GM21737 (cell line): ENCODE measurements around the gene NUDT14.

Source experiments
- ATAC-seq: cut with Tn5 transposase; IDR thresholded peaks from one replicate; pipeline ENCODE4 v1.9.1; 2021; ENCODE audit warnings: mild to moderate bottlenecking, moderate library complexity; ENCODE audit not compliant: unreplicated experiment

NUDT14 gene

DNA sequence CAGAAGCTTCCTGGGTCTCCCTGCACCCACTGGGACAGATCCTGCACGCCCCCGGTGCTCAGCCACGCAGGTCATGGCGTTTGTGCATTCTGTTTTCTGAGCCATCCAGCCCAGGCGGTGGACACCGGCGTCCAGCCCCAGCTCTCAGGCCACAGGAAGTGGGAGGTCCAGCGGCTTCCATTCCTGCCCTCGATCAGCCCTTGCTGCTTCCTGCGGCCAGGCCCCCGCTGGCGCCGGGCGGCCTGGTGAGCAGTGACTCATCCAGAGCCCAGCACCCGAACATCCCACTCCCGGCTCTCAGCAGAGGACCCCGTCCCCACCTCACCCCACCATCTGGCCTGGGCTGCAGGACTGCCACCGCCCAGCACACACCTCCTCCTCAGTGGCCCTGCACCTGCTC, 18.0 kb upstream of the NUDT14 start:
- no peak for ATAC-seq

DNA sequence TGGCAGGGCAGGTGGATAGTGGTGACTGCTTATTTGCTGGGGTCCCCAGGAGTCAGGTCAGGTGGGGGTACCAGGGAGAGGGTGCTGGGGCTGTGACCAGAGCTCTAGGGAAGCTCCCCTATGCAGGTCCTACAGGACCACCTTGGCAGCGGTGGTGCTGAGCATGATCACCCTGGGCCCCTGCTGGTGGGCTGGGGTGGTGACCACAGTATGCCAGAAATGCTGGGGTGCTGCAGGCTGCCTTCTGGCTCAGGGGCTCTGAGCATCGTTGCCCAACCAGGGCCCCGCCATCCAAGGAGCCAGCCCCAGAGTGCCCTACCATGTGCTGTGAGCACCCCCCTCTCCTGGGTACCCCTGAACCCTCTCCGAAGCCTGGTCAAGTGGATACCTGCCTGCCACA, 17.5 kb upstream of the NUDT14 start:
- ATAC-seq = no peak

DNA sequence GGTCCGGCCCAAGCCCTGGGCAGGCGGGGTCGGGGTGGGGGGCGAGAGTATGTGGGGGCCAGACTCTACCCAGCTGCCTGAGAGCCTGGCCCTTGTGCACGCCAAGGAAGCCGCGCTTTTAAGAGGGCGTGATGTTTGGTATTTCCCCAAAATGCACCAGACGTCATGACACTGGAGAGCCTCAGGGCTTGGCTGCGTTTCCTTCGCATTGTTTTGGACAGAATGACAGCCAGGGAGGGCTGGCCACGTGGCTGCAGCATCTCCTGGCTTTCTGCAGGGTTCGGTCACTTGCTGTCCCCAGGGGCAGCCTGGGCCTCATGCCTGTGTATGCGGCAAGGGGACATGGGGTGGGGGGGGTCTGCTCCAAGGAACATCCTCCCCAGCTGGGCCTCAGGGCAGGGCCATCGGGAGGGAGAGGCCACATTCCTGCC, 16.1 kb upstream of the NUDT14 start:
- ATAC-seq = no peak

DNA sequence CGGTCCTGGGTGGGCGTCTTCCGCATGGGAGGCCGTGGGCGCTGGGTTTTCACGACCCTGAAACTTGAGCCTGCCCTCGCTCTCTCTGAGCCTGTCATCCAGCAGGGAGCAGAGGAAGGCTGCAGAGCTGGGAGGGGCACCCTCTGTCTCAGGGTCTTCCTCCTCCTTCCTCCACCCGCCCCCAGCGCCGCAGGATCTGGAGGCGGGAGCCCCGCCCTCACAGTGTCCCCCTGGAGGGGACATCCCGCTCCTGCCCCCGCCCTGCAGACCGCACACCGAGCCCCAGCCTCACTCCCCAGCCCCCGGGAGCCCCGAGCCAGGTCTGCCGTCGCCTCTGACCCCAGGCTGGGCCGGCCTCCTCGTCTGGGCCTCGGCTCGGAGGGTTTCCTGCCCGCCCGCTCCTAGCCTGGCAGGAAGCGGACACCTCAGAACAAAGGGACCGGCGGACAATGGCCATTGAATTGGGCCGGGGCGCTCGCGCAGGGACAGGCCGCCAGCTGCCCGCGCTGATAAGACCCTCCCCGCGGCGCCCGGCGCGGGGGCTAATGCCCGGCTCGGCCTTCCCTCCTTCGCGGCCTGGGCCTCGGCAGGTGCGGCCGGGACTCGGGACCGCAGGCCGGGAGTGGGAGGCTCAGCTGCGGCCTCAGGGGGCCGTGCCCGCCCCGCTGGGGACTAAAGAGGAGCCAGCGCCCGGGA, 15.3 kb upstream of the NUDT14 start:
- no peak for ATAC-seq

DNA sequence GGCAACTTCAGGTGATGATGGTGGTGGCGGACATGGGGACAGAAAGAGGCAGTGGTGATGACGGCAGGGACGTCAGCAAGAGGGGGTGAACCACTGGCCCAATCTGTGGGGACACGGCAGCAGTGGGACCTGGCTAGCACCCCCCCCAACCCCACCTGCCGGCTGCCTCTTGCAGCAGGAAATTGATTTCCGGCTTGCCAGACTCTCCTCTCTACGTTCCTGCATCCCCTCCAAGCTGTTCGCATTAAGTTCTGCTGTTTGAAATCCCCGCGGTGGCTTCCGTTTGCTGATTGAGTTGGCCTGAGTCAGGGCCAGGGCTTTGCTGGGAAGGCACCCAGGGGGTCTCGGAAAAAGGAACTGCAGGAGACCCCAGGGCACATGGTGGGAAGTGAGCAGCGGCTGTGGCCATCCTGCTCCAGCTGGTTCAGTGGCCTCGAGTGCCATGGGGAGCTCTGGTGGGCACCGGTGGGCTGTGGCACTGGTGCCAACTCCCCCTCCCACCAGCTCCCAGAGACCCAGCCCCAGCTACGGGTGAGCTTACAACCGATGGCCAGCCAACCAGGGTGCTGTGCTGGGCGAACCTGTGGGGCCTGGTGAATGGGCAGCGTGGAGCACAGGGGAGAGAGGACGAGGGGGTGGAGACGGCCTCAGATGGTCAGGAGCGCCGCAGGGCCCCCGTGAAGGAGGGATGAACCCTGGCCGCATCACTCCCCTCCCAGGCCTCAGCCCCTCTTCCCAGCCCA, 14.6 kb upstream of the NUDT14 start:
- no peak for ATAC-seq

DNA sequence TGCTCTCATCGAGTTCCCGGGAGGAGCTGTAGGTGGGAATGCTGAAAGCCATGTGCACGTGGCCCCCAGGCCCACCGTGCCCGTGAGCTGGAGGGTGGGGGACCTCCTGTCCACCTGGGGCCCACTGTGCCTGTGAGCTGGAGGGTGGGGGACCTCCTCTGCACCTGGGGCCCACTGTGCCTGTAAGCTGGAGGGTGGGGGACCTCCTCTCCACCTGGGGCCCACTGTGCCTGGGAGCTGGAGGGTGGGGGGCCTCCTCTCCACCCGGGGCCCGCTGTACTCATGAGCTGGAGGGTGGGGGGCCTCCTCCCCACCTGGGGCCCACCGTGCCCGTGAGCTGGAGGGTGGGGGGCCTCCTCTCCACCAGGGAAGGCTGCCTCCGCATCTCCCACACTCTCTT, 13.9 kb upstream of the NUDT14 start:
- no peak for ATAC-seq

DNA sequence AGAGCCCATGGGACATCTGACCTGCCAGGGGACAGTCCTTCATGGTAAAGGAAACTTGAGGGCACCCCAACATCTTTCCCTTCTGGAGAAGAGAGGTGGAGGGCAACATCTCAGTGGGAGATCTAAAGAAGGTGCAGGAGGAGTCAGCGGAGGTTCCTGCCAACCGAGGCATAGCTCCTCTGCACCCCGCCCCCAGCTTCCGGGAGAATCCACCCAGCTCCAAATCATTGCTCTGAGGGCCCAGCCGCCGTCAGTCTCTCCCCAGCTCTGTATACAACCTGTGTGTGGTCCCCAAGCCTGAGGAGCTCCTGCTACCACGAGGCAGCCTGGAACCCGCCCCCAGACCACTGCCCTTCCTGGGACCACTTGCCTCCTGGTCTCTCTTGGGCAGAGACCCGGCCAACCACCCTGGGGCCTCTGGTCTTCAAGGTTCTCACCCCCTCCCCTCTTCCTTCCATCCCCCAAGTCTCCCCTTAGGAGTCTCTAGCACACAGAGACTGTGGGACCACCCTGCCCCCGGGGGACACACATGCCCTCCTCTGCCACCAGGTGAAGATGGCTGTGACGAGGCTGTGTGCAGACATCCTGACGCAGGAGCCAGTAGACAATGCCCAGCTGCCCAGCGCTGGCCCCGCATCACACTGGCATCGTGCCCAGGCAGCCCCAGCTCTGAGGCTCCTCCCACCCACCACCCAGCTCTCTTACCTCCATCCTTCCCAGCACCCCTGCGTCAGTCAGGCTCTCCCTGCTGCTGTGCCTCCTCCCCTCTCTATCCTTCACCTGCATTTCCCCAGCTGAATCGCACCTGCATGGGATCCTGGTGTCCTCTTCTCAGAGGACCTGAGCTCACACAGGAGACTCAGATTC, 13.0 kb upstream of the NUDT14 start:
- ATAC-seq = no peak

DNA sequence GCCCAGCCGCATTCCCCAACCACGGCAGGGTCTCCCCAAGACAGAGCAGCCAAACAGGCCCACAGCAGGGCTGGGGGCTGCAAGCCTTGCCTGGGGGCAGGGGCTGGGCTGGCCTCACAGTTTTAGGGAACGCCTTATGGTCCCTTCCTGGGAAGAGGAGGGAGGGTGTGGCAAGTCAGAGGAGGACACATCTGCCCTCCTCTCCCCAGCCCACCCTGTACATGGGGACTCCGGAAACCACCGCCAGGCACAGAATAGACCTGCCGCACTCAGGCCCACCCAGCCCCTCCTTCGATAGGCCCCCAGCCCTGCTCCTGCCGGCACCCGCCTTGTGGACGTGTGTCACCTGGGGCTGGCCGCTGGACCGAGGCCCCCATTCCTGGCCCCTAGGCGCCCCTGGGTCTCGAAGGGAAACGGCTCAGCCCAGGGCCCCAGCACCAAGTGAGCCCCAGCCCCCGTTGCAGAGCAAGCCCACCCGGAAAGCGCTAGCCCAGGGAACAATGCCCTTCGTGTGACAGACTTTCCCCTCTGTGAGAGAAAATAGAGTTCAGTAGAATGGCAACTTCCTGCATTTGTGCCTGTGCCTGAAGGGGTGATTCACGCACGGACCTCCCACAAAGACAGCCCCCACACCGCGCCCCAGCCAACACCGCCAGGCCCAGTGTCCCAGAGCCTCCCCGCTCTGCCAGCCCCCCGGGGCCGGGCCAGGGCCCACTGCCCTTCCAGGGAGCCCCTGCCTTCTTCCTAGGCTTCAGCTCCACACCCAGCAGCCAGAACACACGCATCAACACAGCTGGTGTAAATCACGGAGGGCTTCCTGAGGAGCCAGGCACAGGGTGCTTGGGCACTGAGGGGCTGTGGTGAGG, 12.0 kb upstream of the NUDT14 start:
- ATAC-seq = no peak

DNA sequence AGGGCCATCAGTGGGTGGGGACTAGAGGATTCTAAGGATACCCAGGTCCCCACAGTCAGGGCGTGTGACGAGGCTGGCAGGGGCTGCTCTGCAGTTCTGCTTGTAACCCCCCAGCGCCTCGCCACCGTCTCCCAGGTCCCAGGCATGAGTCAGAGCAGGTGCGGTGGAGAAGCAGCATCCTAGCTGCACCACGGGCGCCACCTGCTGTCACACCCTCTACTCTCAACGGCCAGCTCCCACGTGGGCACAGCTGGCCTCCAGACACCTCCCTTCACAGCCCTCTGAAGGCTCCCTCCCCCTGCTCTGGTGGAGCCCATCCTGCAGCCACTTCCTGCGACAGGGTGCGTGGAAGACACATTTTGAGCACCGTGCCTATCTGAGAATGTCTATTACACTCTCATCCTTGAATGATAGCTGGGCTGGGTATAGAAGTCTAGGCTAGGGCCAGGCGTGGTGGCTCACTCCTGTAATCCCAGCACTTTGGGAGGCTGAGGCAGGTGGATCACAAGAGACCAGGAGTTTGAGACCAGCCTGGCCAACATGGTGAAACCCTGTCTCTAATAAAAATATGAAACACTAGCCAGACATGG, 6.9 kb upstream of the NUDT14 start:
- no peak for ATAC-seq

DNA sequence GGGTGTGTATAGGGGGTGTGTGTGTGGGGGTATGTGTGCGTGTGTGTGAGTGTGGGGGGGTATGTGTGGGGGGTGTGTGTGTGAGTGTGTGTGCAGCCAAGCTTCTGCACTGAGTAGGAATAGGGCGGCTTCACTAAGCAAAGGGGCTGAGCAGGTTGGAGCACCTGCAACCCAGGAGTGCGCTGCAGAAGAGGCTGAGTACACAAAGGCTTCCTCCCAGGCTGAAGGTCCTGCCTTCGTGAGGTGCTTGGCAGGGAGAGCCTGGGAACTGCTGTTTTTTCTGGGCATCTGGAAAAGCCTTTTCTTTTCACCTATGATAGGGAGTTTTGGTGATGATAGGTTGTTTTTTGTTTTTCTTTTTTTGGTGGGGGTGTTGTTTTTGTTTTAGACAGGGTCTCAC, 6.0 kb upstream of the NUDT14 start:
- ATAC-seq = no peak

DNA sequence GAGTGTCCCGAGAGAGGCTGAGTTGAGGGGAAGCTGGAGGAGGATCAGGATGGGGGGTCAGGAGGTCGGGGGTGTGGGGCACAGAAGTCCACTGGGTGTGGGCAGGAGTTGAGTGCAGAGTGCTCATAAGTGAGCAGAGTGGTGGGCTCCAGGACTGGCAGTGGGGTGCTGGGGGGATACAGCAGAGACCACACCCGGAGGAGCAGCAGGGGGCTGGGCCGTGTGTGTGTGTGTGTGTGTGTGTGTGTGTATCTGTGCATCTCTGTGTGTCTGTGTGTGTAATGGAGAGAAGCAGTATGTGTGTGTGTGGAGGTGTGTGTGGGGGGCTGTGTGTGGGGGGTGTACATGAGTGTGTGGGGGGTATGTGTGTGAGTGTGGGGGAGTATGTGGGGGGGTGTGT, 4.9 kb upstream of the NUDT14 start:
- ATAC-seq = no peak

DNA sequence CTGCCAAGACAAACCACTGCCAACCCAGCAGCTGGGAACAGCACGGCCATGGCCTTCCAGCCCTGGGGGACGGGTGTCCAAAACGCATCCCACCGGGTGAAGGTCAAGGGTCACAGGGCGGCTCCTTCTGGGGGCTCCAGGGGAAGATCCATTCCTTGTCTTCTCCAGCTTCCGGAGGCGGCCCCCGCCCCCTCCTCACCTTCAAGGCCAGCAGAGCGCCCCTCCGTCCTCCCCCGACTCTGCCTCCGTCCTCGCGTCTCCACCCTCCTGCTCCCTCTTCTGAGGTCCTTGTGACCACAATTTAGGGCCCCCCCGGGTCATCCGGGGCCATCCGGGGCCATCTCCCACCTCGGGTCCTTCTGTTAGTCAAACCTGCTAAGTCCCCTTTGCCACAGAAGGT, 3.9 kb upstream of the NUDT14 start:
- ATAC-seq = no peak

DNA sequence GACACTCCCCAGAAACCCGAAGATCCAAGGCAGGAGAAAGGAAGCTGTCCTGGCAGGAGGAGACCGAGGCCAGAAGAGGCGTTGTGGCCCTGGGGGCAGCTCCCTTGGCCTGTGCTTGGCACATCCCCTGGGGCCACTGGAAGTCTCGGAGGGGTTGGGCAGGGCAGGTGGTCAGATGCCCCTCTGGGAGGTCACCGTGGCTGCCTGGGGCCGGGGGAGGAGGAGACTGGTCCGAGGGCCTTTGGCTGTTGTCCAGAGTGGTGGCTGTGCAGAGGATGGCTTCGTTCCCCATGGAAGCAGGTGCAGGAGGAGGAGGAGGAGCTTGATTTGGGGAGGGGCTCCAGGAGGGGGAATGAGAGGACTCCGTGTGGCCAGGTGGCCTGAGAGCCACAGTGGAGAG, 3.3 kb upstream of the NUDT14 start:
- ATAC-seq = no peak

DNA sequence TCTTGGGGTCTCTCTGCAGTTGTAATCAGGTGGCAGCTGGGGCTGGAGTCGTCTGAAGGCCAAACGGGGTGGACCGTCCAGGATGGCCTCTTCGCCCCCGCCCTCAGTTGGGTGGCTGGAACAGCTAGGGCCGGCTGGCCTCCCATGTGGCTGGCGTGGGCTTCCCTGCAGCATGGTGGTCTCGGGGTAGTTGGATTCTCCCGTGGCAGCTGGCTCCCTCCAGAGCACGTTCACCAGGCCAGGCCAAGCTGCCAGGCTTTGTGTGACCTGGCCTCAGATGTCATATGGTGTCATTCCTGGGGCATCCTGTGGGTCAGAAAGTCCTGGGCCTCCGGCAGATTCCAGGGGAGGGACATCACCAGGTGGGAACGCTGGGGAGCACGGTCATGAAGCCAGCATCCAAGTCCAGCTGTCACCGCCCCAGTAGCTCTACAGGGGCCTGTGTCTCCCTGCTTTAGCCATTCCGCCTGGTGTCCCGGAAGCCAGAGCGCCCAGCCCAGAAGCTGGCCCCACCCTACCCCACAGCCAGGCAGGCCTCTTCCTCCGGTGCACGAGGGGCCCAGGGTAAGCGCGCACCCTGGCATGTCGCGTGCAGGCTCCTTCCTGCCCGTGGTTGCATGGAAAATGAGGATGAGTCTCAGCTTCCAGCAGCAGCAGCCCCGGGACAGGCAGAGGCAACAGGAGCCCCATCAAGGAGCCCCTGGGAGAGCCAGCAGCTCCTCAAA, 1.3 kb upstream of the NUDT14 start:
- no peak for ATAC-seq

DNA sequence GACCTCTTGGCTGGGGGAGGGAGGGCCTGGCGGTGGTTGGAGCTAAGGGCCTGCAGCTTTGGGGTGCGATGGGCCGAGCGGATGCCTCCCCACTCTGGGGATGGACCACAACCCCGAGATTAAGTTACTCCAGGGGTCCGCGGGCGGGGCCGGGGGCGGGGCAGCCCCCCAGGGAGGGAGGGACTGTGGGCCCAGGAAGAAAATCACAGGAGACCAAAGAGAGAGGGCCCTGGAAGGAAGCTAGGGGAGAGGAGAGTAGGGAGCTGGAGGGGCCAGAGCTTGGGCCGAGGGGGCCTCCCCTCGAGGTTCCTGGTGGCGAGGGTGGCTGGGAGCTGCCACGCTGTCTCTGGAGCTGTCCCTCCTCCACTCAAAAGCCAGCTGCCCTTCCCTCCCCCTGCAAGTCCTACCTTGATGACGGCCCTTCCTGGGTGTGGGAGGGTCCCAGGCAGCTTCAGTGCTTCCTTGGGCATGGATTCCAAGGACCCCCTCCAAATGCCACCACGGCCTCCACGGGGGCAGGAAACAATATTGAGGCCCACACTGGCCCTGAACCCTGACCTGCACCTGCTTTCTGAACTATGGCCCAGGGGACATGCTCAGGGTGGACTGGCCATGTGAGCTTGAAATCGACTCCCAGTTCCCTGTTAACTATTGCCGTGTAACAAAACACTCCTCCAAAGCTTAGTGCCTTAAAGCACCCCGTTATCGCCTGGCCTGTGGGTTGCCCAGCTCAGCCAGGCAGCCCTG, 610 bp upstream of the NUDT14 start:
- no peak for ATAC-seq

DNA sequence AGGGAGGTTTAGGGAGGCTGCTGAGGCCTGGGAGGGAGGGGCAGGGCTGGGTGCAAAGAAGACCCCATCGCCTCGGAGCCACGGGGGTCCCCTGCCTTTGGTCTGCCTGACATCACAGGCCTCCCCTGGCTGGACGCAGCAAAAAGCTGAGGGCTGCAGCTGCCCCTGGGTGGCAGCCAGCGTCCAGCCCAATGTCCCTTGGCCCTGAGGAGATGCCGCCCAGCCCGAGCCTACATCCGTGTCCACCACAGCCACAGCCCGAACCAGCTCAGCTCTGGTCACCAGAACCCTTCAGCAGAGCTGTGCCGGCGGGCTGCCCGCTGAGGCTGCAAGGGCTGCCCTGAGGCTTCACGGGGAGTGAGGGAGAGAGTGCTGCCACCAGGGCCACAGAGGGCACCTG, 1.9 kb downstream of the NUDT14 start:
- no peak for ATAC-seq

DNA sequence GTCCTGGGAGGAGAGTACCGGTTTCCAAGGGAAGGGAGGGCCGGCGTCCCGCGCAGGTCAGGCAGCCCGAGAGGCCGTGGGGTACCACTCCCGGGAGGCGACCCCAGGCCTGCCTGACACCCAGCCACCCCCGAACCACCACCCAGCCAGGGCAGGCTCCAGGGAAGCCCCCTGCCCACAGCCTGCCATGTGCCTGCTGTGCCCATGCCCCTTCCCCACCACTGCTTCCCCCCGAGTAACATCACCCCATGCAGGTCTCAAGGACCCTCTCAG, 2.3 kb downstream of the NUDT14 start:
- no peak for ATAC-seq

DNA sequence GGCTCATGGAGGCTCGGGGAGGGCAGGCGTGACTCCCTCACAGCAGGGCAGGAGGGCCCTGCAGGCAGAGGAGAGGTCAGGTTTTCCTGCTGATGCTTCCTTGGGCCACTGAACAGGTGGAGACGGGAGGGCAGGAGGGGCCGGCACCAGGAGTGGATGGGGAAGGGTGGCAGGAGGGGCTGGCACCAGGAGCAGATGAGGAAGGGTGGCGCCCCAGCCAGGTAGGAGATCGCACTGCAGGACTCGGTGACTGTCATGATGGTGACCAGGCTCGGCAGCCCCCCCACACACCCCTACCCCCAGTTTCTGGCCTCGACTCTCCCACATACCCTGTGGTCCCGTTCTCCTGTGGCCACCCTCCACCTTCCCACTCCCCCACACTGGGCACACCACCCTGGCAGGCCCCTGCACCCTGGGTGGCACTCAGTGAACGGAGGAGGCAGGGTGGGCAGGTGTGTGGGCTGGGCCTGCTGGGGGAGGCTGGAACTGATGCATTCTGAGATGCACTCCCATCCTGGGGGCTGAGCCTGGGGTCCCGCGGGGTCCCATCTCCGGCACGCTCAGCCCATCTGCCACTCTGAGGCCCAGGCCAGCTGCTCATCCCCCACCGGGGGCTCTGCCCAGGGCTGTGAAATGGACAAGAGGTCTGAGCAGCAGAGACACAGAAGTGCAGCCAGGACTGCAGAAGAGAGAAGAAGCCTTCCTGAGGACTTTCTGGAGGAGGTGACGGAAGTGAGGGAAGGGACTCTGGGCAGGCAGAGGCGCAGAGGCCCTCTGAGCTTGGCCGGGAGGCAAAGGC, 2.8 kb downstream of the NUDT14 start:
- no peak for ATAC-seq

DNA sequence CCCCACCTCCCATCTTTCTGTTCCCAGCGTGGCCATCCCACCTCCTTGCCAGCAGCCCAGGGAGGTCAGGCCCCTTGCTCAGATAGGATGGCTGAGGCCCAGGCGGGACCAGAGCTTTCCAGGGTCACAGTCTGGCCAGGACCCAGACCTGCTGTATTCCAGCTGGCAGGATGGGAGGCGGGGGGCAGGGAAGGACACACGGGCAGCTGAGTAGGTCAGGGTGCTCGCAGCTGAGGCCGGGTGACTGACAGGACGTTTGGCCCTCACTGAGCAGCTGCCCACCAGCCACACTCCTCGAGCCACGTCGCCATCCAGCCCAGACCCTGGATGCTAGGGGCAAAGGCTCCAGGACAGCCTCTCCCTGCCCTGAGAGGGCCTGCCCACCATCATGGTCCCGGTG, 4.0 kb downstream of the NUDT14 start:
- no peak for ATAC-seq
